SK-N-SH treated with all-trans-retinoic acid at 6 μM for 48 hours (cell line): Measurements from ENCODE around the gene STAG1.

ENCODE experiments used
- ARNTL ChIP-seq: fragments of 450-650 bp; formaldehyde crosslinking; IDR thresholded peaks from 2 replicates; pipeline ENCODE4 v1.5.0; 2020; ENCODE audit warnings: low read depth, mild to moderate bottlenecking, moderate library complexity, borderline replicate concordance
- CSDC2 ChIP-seq: fragments of 250-450 bp; sonication (Bioruptor Pico); IDR thresholded peaks from 2 replicates; pipeline ENCODE4 v1.5.0; 2020; ENCODE audit warnings: mild to moderate bottlenecking, moderate library complexity
- OSR1 ChIP-seq: fragments of 250-450 bp; sonication (Bioruptor Pico); IDR thresholded peaks from 2 replicates; pipeline ENCODE4 v1.8.0; 2022; ENCODE audit warnings: moderate library complexity, mild to moderate bottlenecking, inconsistent platforms
- RARB ChIP-seq: fragments of 250-450 bp; sonication (Bioruptor Pico); IDR thresholded peaks from 2 replicates; pipeline ENCODE4 v1.8.0; 2021; ENCODE audit warnings: mild to moderate bottlenecking, moderate library complexity
- TOX ChIP-seq: fragments of 250-450 bp; sonication (Bioruptor Pico); IDR thresholded peaks from 2 replicates; pipeline ENCODE4 v1.8.0; 2021; ENCODE audit warnings: mild to moderate bottlenecking, moderate library complexity, borderline replicate concordance
- ZC3H10 ChIP-seq: fragments of 250-450 bp; sonication (Bioruptor Pico); IDR thresholded peaks from 2 replicates; pipeline ENCODE4 v1.5.1; 2021; ENCODE audit warnings: mild to moderate bottlenecking, moderate library complexity
- ZFP30 ChIP-seq: fragments of 450-650 bp; formaldehyde crosslinking; IDR thresholded peaks from 2 replicates; pipeline ENCODE4 v1.5.0; 2022; ENCODE audit warnings: mild to moderate bottlenecking, moderate library complexity
- ZNF8 ChIP-seq: fragments of 450-650 bp; formaldehyde crosslinking; IDR thresholded peaks from 2 replicates; pipeline ENCODE4 v1.5.0; 2020; ENCODE audit warnings: mild to moderate bottlenecking, moderate library complexity
- TF ChIP-seq, protein P1 (sequence below): fragments of 250-450 bp; sonication (Bioruptor Pico); IDR thresholded peaks from 2 replicates; pipeline ENCODE4 v1.5.1; 2020; ENCODE audit warnings: low read depth, mild to moderate bottlenecking, moderate library complexity
- TF ChIP-seq, protein P2 (sequence below): fragments of 250-450 bp; sonication (Bioruptor Pico); IDR thresholded peaks from 2 replicates; pipeline ENCODE4 v1.8.0; 2020; ENCODE audit warnings: mild to moderate bottlenecking, moderate library complexity, borderline replicate concordance
- TF ChIP-seq, protein P3 (sequence below): fragments of 250-450 bp; sonication (Bioruptor Pico); IDR thresholded peaks from 2 replicates; pipeline ENCODE4 v1.5.0; 2020; ENCODE audit warnings: mild to moderate bottlenecking, moderate library complexity

DNA sequence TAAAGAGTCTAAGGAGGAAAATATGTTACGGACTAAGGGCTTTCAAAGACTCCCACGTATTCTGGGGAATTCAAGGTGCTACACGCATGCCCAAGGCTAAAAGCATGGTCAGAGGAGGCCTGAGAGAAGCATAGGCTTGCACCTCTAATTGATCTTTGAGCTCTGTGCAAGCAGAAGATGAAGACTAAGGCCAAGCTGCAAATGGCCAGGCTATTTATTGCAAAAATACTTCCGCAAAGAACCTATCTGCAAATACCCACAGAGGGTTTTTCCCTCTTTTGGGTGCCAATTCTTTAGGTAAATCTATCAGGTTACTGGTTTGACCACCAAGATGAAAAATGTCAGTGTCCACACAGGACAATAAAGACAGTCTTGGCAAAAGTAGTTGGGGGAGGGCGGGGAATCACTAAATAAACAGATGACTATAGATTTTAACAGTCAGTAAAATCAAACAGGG lies 119.5 kb downstream of the STAG1 start:
- TF ChIP-seq, protein P1, sequence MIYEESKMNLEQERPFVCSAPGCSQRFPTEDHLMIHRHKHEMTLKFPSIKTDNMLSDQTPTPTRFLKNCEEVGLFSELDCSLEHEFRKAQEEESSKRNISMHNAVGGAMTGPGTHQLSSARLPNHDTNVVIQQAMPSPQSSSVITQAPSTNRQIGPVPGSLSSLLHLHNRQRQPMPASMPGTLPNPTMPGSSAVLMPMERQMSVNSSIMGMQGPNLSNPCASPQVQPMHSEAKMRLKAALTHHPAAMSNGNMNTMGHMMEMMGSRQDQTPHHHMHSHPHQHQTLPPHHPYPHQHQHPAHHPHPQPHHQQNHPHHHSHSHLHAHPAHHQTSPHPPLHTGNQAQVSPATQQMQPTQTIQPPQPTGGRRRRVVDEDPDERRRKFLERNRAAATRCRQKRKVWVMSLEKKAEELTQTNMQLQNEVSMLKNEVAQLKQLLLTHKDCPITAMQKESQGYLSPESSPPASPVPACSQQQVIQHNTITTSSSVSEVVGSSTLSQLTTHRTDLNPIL (CRISPR knock-in tag): no peak
- TF ChIP-seq, protein P2, sequence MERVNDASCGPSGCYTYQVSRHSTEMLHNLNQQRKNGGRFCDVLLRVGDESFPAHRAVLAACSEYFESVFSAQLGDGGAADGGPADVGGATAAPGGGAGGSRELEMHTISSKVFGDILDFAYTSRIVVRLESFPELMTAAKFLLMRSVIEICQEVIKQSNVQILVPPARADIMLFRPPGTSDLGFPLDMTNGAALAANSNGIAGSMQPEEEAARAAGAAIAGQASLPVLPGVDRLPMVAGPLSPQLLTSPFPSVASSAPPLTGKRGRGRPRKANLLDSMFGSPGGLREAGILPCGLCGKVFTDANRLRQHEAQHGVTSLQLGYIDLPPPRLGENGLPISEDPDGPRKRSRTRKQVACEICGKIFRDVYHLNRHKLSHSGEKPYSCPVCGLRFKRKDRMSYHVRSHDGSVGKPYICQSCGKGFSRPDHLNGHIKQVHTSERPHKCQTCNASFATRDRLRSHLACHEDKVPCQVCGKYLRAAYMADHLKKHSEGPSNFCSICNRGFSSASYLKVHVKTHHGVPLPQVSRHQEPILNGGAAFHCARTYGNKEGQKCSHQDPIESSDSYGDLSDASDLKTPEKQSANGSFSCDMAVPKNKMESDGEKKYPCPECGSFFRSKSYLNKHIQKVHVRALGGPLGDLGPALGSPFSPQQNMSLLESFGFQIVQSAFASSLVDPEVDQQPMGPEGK (CRISPR knock-in tag): no peak
- TF ChIP-seq ZNF8 (CRISPR knock-in tag) (no peak), TOX (no peak), CSDC2 (CRISPR knock-in tag) (no peak), ARNTL (CRISPR knock-in tag) (no peak), ZFP30 (CRISPR knock-in tag) (no peak), OSR1 (CRISPR knock-in tag) (no peak), RARB (CRISPR knock-in tag) (no peak), ZC3H10 (CRISPR knock-in tag) (no peak)
- TF ChIP-seq, protein P3, sequence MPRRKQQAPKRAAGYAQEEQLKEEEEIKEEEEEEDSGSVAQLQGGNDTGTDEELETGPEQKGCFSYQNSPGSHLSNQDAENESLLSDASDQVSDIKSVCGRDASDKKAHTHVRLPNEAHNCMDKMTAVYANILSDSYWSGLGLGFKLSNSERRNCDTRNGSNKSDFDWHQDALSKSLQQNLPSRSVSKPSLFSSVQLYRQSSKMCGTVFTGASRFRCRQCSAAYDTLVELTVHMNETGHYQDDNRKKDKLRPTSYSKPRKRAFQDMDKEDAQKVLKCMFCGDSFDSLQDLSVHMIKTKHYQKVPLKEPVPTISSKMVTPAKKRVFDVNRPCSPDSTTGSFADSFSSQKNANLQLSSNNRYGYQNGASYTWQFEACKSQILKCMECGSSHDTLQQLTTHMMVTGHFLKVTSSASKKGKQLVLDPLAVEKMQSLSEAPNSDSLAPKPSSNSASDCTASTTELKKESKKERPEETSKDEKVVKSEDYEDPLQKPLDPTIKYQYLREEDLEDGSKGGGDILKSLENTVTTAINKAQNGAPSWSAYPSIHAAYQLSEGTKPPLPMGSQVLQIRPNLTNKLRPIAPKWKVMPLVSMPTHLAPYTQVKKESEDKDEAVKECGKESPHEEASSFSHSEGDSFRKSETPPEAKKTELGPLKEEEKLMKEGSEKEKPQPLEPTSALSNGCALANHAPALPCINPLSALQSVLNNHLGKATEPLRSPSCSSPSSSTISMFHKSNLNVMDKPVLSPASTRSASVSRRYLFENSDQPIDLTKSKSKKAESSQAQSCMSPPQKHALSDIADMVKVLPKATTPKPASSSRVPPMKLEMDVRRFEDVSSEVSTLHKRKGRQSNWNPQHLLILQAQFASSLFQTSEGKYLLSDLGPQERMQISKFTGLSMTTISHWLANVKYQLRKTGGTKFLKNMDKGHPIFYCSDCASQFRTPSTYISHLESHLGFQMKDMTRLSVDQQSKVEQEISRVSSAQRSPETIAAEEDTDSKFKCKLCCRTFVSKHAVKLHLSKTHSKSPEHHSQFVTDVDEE (CRISPR knock-in tag): no peak
